ENCODE results near the gene SNRPA1. TPM values are rescaled to one million over a fixed set of nuclear protein-coding genes. Genes with fewer than 3 reads are reported as not detected.

The SNRPA1 gene
- total and polyA plus RNA-seq, 12 donors: 16.0 to 65.0 (median 30.0) TPM

DNA sequence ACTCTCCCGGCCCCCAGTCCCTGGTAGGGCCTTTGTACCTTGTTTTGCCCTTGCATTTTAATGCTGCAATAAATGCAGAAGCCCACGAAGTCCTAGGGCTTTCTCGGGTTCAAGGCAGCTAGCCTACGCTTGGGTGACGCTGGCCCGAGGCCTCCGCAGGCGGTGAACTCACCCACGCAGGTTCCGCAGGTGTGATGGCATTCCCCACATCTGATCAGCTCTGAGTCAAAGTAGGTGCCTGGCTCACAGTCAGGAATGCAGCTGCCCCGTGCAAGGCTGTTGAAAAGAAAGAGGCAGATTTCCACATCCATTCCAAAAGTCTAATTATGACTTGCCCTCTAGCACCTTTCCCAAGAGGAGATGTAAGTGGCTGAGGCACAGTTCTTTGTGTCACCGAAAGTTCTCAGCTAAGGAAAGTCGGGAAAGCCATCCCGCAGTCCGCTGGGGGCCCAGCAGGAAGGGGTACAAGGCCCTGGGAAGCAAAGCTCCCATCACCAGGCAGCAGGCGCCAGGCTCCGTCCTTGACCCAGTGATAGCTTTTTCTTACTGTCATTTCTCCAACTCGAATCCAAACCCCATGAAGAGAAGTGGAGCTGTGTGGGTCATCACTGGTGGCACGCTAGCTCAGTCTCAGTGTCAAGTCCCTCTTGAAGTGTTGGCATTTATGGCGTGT, 23.2 kb upstream of the SNRPA1 start:
- Histone ChIP-seq H3K27me3 (no peaks in the 10 kb centered on the region), H3K4me1 (replicated peaks in 1 of 2) (no peaks in the 10 kb centered on the region), H3K4me3 (no peak overlapping the region), H3K36me3 (replicated peaks in 1 of 2) (no peaks in the 10 kb centered on the region), H3K27ac (no peak overlapping the region), H3K9me3 (replicated peaks in 1 of 3) (no peaks in the 10 kb centered on the region)
- 78 to 94% (median 87%) methylated on average over 13 to 20 of the region's 20 CpGs for WGBS, 4 donors
- no peak for DNase-seq
- intact Hi-C loops (cut with DNase I): no loop called here
- no peak for TF ChIP-seq POLR2A (IDR thresholded peaks at IDR 0.05)
- TF ChIP-seq CTCF (IDR thresholded peaks at IDR 0.05): no peak

DNA sequence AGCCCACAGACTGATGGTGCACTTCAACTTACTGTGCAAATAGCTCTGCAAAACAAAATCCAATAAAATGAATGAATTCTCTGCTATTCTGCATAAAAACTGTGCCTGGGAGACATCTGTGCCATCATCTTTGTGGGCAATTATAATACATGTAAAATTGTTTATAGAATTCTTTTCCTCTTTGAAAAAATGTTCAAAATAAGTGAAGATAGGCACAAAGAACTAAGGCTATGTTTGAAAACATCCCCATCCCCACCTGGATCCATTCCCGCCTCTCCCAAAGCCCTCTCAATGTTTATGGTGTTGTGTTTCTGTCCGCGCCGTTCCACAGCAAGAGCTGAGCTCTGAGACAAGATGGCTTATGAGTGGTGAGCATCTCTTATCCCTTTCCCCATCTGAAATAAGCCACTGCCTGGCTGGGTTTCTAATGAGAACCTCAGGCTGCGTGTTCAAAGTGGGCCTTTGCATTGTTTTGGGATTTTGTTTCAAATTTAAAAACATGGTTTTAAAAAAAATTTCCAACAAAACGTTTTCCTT, 22.4 kb upstream of the SNRPA1 start:
- intact Hi-C loops (cut with DNase I): no loop called here
- H3K36me3 ChIP-seq (replicated peaks in 1 of 2): no peaks in the 10 kb centered on the region
- no peak for DNase-seq
- H3K4me1 ChIP-seq (replicated peaks in 1 of 2): no peaks in the 10 kb centered on the region
- no peak overlapping the region for H3K27ac ChIP-seq
- H3K4me3 ChIP-seq: no peak overlapping the region
- 87 to 94% (median 91%) methylated on average over 6 of the region's 6 CpGs for WGBS, 4 donors
- no peaks in the 10 kb centered on the region for H3K27me3 ChIP-seq
- TF ChIP-seq POLR2A (IDR thresholded peaks at IDR 0.05) (no peak), CTCF (IDR thresholded peaks at IDR 0.05) (no peak)
- no peaks in the 10 kb centered on the region for H3K9me3 ChIP-seq (replicated peaks in 1 of 3)

- TF ChIP-seq CTCF (IDR thresholded peaks at IDR 0.05): no peak
- no peak for TF ChIP-seq POLR2A (IDR thresholded peaks at IDR 0.05)
- Histone ChIP-seq H3K4me1 (replicated peaks in 1 of 2) (no peaks in the 10 kb centered on the region), H3K9me3 (replicated peaks in 1 of 3) (no peaks in the 10 kb centered on the region), H3K27me3 (no peaks in the 10 kb centered on the region), H3K36me3 (replicated peaks in 1 of 2) (no peaks in the 10 kb centered on the region), H3K27ac (no peak overlapping the region), H3K4me3 (no peak overlapping the region)
- WGBS, 4 donors: 41 to 69% (median 52%) methylated on average over 5 of the region's 5 CpGs
- DNase-seq: peak in 4 of 7 donors; percentile 23 to 48 (median 32)
- intact Hi-C loops (cut with DNase I): no loop called here
These were observed 21.5 kb upstream of the SNRPA1 start for GRCh38 chr15:101316529-101316928.

DNA sequence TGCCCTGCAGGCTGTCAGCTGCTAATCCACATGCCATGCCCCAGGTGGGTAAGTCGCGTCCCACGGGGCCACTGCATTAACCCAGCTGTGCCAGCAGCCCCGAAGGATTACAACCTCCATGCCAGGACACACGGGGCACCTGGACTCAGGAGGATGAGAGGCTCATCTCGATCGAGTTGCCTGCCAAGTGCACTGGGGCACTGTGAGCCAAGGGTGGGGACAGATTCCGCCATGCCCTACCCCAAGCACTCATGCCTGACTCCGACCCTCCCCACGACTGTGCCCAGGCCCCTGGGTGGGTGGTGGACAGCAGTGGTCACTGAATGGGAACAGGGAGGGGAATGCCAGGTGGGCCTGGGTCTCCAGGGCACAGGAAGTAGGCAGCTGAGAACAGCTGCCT, 20.7 kb upstream of the SNRPA1 start:
- Histone ChIP-seq H3K4me3 (no peak overlapping the region), H3K9me3 (replicated peaks in 1 of 3) (no peaks in the 10 kb centered on the region), H3K4me1 (replicated peaks in 1 of 2) (no peaks in the 10 kb centered on the region), H3K27me3 (no peaks in the 10 kb centered on the region), H3K36me3 (replicated peaks in 1 of 2) (no peaks in the 10 kb centered on the region), H3K27ac (no peak overlapping the region)
- TF ChIP-seq POLR2A (IDR thresholded peaks at IDR 0.05) (no peak), CTCF (IDR thresholded peaks at IDR 0.05) (no peak)
- intact Hi-C loops (cut with DNase I): no loop called here
- WGBS, 4 donors: 91 to 100% (median 92%) methylated on average over 2 to 10 of the region's 10 CpGs; no CpG with 5 or more reads in 1 of the 4 donors
- DNase-seq: peak in 1 of 7 donors; percentile 7
